Neural cell (in vitro differentiated cells): ENCODE data around the gene FAF1. TPM values are rescaled to one million over a fixed set of nuclear protein-coding genes. Genes with fewer than 3 reads are reported as not detected.

Experiments
- H2AFZ ChIP-seq: fragments of 200-600, 300-800 bp; sonication (generic), shearing (Covaris generic); 2 replicates; pipeline ENCODE4 v1.6.0; 2014; ENCODE audit warnings: low read depth, mild to moderate bottlenecking, antibody characterized with exemption, low read length, moderate library complexity
- H3F3A ChIP-seq: fragments of 200-600 bp; shearing (Covaris generic); 2 replicates; pipeline ENCODE4 v1.6.1; 2016; ENCODE audit warnings: mild to moderate bottlenecking, moderate library complexity, mixed read lengths, antibody characterized with exemption, low read length; ENCODE audit not compliant: insufficient read depth, poor library complexity, severe bottlenecking
- H3K27ac ChIP-seq: fragments of 200-600, 300-800 bp; sonication (generic), shearing (Covaris generic); 2 replicates; pipeline ENCODE4 v1.5.1; 2014; ENCODE audit warnings: mild to moderate bottlenecking, low read length, moderate library complexity
- H3K27me3 ChIP-seq: fragments of 300-800, 200-600 bp; sonication (generic), shearing (Covaris generic); 2 replicates; pipeline ENCODE4 v1.6.0; 2014; ENCODE audit warnings: mild to moderate bottlenecking, low read depth, low read length, moderate library complexity; ENCODE audit not compliant: insufficient read depth
- H3K36me3 ChIP-seq: fragments of 300-800, 200-600 bp; sonication (generic), shearing (Covaris generic); 2 replicates; pipeline ENCODE4 v1.5.1; 2014; ENCODE audit warnings: mild to moderate bottlenecking, antibody characterized with exemption, low read length, moderate library complexity; ENCODE audit not compliant: insufficient read depth
- H3K4me2 ChIP-seq: fragments of 300-800, 200-600 bp; sonication (generic), shearing (Covaris generic); 2 replicates; pipeline ENCODE4 v1.6.0; 2014; ENCODE audit warnings: mild to moderate bottlenecking, low read length
- H3K4me3 ChIP-seq: fragments of 300-800, 200-600 bp; sonication (generic), shearing (Covaris generic); 2 replicates; pipeline ENCODE4 v1.5.1; 2014; ENCODE audit warnings: mild to moderate bottlenecking, low read length, moderate library complexity
- H3K79me2 ChIP-seq: fragments of 200-600 bp; shearing (Covaris generic); replicated peaks from 2 replicates; pipeline ENCODE4 v1.6.0; 2014; ENCODE audit warnings: mild to moderate bottlenecking, low read length, moderate library complexity; ENCODE audit not compliant: insufficient read depth
- H3K9ac ChIP-seq: fragments of 300-800, 200-600 bp; sonication (generic), shearing (Covaris generic); 2 replicates; pipeline ENCODE4 v1.6.1; 2016; ENCODE audit warnings: mild to moderate bottlenecking, low read length, mixed read lengths
- H3K9me2 ChIP-seq: fragments of 200-600 bp; shearing (Covaris generic); 2 replicates; pipeline ENCODE4 v1.6.1; 2016; ENCODE audit warnings: mild to moderate bottlenecking, low read length, mixed read lengths; ENCODE audit not compliant: insufficient read depth
- H3K9me3 ChIP-seq: fragments of 200-600, 300-800 bp; sonication (generic), shearing (Covaris generic); 2 replicates; pipeline ENCODE4 v1.6.1; 2016; ENCODE audit warnings: mild to moderate bottlenecking, mixed run types, low read length, moderate library complexity, mixed read lengths
- H4K20me1 ChIP-seq: fragments of 200-600 bp; shearing (Covaris generic); 2 replicates; pipeline ENCODE4 v1.6.1; 2016; ENCODE audit warnings: mild to moderate bottlenecking, mixed run types; ENCODE audit not compliant: insufficient read depth
- EP300 ChIP-seq: fragments of 450-650 bp; conservative IDR thresholded peaks from 2 replicates; pipeline ENCODE4 v1.6.1; 2014; ENCODE audit warnings: antibody characterized with exemption, mild to moderate bottlenecking, moderate library complexity; ENCODE audit not compliant: poor library complexity, severe bottlenecking
- EZH2 ChIP-seq: fragments of 200-600, 300-800 bp; shearing (Covaris generic), sonication (generic); IDR thresholded peaks from 2 replicates; pipeline ENCODE4 v1.6.1; 2014; ENCODE audit warnings: antibody characterized with exemption, low read length, borderline replicate concordance, mild to moderate bottlenecking; ENCODE audit not compliant: insufficient read depth, poor library complexity, severe bottlenecking
- MXI1 ChIP-seq: fragments of 450-650 bp; conservative IDR thresholded peaks from 2 replicates; pipeline ENCODE4 v1.6.1; 2014; ENCODE audit warnings: antibody characterized with exemption, mild to moderate bottlenecking; ENCODE audit not compliant: poor library complexity, severe bottlenecking
- POLR2AphosphoS5 ChIP-seq: IDR thresholded peaks from 2 replicates; pipeline ENCODE4 v1.6.1; 2012
- RAD21 ChIP-seq: fragments of 450-650 bp; conservative IDR thresholded peaks from 2 replicates; pipeline ENCODE4 v1.6.1; 2014; ENCODE audit warnings: antibody characterized with exemption, mild to moderate bottlenecking, moderate library complexity
- REST ChIP-seq: IDR thresholded peaks from 2 replicates; pipeline ENCODE4 v1.6.1; 2012; ENCODE audit warnings: borderline replicate concordance
- SMC3 ChIP-seq: fragments of 450-650 bp; conservative IDR thresholded peaks from 2 replicates; pipeline ENCODE4 v1.6.1; 2014; ENCODE audit warnings: antibody characterized with exemption, mild to moderate bottlenecking, moderate library complexity; ENCODE audit not compliant: poor library complexity
- TAF1 ChIP-seq: IDR thresholded peaks from 2 replicates; pipeline ENCODE4 v1.6.1; 2012; ENCODE audit warnings: low read depth
- polyA plus RNA-seq: library from polyadenylated mRNA; depleted of rRNA; stranded (reverse); fragments of >200 nt; gene quantifications from 2 replicates; pipeline ENCODE4 v1.2.3, GENCODE V29; 2014
- TF ChIP-seq, protein P1 (sequence below): fragments of 450-650 bp; IDR thresholded peaks from 2 replicates; pipeline ENCODE4 v1.5.1; 2014; ENCODE audit warnings: antibody characterized with exemption, mild to moderate bottlenecking, moderate library complexity; ENCODE audit not compliant: poor library complexity, severe bottlenecking

The FAF1 gene
- polyA plus RNA-seq, 1 donor from 2014 or later = 52.1 TPM

- no peaks in the 10 kb centered on the region for H3K9me2 ChIP-seq
- peaks cover 60% of the 10 kb centered on the region for H3K27me3 ChIP-seq
- no peak overlapping the region for H3K4me3 ChIP-seq
- TF ChIP-seq REST = no peak
- TF ChIP-seq RAD21 = no peak
- TF ChIP-seq SMC3 = no peak
- no peak for TF ChIP-seq TAF1
- TF ChIP-seq MXI1 = no peak
- TF ChIP-seq, protein P1, sequence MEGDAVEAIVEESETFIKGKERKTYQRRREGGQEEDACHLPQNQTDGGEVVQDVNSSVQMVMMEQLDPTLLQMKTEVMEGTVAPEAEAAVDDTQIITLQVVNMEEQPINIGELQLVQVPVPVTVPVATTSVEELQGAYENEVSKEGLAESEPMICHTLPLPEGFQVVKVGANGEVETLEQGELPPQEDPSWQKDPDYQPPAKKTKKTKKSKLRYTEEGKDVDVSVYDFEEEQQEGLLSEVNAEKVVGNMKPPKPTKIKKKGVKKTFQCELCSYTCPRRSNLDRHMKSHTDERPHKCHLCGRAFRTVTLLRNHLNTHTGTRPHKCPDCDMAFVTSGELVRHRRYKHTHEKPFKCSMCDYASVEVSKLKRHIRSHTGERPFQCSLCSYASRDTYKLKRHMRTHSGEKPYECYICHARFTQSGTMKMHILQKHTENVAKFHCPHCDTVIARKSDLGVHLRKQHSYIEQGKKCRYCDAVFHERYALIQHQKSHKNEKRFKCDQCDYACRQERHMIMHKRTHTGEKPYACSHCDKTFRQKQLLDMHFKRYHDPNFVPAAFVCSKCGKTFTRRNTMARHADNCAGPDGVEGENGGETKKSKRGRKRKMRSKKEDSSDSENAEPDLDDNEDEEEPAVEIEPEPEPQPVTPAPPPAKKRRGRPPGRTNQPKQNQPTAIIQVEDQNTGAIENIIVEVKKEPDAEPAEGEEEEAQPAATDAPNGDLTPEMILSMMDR = no peak
- TF ChIP-seq EP300 = no peak
- TF ChIP-seq POLR2AphosphoS5 = no peak
- no peak for TF ChIP-seq EZH2
- no peaks in the 10 kb centered on the region for H3K79me2 ChIP-seq
- H3K36me3 ChIP-seq = no peaks in the 10 kb centered on the region
- no peak overlapping the region for H3K27ac ChIP-seq
- no peak overlapping the region for H3K9ac ChIP-seq
- no peak overlapping the region for H2AFZ ChIP-seq
- no peaks in the 10 kb centered on the region for H3K9me3 ChIP-seq
- H3K4me2 ChIP-seq = no peak overlapping the region
- H3F3A ChIP-seq = no peaks in the 10 kb centered on the region
- no peaks in the 10 kb centered on the region for H4K20me1 ChIP-seq
Observed at GRCh38 chr1:50985094-50985493, 25.0 kb upstream of the FAF1 start.

DNA sequence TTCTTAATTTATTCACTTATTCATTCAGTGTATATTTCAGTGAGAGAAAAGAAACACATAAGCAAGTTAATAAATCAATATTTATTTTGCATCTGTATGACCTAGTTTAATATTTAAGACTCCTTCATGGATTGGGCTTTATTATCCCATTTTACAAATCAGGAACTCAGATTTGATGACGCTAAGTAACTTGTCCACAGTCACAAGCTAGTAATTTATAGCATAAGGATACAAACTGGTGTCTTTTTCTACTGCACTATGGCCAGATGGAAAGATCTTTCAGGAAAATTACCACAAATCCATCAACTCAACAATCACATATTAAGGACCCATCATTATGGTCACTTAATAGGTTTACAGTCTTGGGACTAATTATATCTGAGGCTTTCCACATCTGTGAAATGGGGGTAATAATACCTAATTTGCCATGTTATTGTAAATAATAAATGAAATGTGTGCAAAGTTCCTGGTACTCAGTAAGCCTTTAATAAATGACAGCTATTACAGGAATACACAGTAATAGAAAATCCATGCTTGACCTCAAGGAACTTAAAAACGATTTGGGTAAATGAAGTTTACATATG lies 23.2 kb upstream of the FAF1 start:
- Histone ChIP-seq H3K79me2 (no peaks in the 10 kb centered on the region), H2AFZ (no peak overlapping the region), H3K9me2 (no peaks in the 10 kb centered on the region), H3K9ac (no peak overlapping the region), H3K27me3 (peaks cover 78% of the 10 kb centered on the region), H3K4me3 (no peak overlapping the region), H4K20me1 (no peaks in the 10 kb centered on the region), H3K4me2 (no peak overlapping the region), H3K27ac (no peak overlapping the region), H3K36me3 (no peaks in the 10 kb centered on the region), H3F3A (no peaks in the 10 kb centered on the region), H3K9me3 (no peaks in the 10 kb centered on the region)
- TF ChIP-seq TAF1 (no peak), EZH2 (no peak), RAD21 (no peak), REST (no peak), EP300 (no peak), SMC3 (no peak), POLR2AphosphoS5 (no peak), MXI1 (no peak)
- TF ChIP-seq, protein P1 = no peak
